Peyer's patch (tissue), 4 donors: Measurements from ENCODE around the gene SORCS1. TPM values are rescaled to one million over a fixed set of nuclear protein-coding genes. Genes with fewer than 3 reads are reported as not detected.

ENCODE experiments used
- DNase-seq, 3 donors: peaks; one replicate each; pipeline ENCODE4 v3.0.0-alpha.2; 2017 to 2019
- H3K27ac ChIP-seq, 4 donors: fragments of 200-600 bp; sonication (generic); one replicate each; pipeline ENCODE4 v1.5.1; 2016 to 2019
- H3K27me3 ChIP-seq, 2 donors: fragments of 200-600 bp; sonication (generic); one replicate each; pipeline ENCODE4 v1.5.1; 2019
- H3K36me3 ChIP-seq, 3 donors: fragments of 200-600 bp; sonication (generic); one replicate each; pipeline ENCODE4 v1.5.1; 2016 to 2019
- H3K4me1 ChIP-seq, 4 donors: fragments of 200-600 bp; sonication (generic); one replicate each; pipeline ENCODE4 v1.5.1; 2016 to 2019
- H3K4me3 ChIP-seq, 4 donors: fragments of 200-600 bp; sonication (generic); 1 replicate in 3 of 4; 2 replicates in 1 of 4; pipeline ENCODE4 v1.5.1; 2016 to 2019; ENCODE audit warnings: mild to moderate bottlenecking in 1 of 4
- H3K9me3 ChIP-seq, 4 donors: fragments of 200-600 bp; sonication (generic); one replicate each; pipeline ENCODE4 v1.5.1; 2016 to 2019; ENCODE audit warnings: mild to moderate bottlenecking in 1 of 4
- POLR2A ChIP-seq, 2 donors: fragments of 450-650 bp; IDR thresholded peaks; one replicate each; pipeline ENCODE4 v1.5.1; 2017; ENCODE audit warnings: antibody characterized with exemption in 2 of 2, mild to moderate bottlenecking in 2 of 2, moderate library complexity in 2 of 2
- total RNA-seq, 4 donors: library from RNA; depleted of rRNA; stranded (reverse); fragments of >200 nt; gene quantifications; one replicate each; pipeline ENCODE4 v1.1.0, GENCODE V29; 2016
- TF ChIP-seq, protein P1 (sequence below), 6 experiments: fragments of 450-650 bp in 4 of 6; fragments of 200-600 bp in 2 of 6; sonication (generic) in 1 of 6; IDR thresholded peaks; one replicate each; pipeline ENCODE4 v1.5.1; 2017 to 2019; ENCODE audit warnings: antibody characterized with exemption in 6 of 6, mild to moderate bottlenecking in 3 of 6, moderate library complexity in 1 of 6

The SORCS1 gene
- total RNA-seq, 4 donors from 2014 or later, result 0.53 to 5.9 (median 2.4) TPM

DNA sequence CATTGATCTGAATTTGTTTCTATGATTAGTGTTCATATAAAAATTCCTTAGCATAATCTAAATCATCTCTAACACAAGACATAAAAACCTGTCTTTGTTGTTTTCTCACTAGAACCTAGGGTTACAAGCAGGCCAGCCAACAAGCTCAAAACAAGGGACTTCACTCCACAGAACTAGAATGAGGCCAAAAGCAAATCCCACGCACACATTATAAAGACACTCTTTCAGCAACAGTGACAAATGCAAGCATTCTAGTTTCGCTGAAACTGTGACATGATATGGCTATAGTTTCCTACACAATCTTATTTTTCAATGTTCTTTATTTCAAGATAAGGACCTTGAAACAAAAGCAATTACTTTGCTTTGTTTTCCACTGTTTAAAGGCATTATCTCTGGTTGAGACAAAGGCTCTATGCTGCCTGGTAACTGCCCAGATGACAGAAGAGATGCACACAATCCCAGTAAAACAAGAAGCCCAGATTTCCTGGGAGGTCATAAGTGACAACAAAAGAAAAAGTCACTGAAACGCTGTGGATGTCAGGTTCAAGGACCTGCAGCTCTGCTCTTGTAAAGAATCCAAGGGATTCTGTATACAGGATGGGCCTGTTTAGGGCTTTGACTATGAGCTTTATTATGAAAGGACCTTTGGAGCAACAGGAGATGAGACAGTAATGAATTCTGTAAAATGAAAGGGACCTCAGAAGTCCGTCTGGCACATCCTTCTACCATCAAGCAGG lies 105.3 kb downstream of the SORCS1 start:
- Histone ChIP-seq H3K4me1 (no peaks in the 10 kb centered on the region), H3K9me3 (no peaks in the 10 kb centered on the region), H3K27me3 (no peaks in the 10 kb centered on the region), H3K36me3 (no peaks in the 10 kb centered on the region), H3K4me3 (no peak overlapping the region), H3K27ac (no peak overlapping the region)
- DNase-seq, result no peak
- TF ChIP-seq, protein P1, sequence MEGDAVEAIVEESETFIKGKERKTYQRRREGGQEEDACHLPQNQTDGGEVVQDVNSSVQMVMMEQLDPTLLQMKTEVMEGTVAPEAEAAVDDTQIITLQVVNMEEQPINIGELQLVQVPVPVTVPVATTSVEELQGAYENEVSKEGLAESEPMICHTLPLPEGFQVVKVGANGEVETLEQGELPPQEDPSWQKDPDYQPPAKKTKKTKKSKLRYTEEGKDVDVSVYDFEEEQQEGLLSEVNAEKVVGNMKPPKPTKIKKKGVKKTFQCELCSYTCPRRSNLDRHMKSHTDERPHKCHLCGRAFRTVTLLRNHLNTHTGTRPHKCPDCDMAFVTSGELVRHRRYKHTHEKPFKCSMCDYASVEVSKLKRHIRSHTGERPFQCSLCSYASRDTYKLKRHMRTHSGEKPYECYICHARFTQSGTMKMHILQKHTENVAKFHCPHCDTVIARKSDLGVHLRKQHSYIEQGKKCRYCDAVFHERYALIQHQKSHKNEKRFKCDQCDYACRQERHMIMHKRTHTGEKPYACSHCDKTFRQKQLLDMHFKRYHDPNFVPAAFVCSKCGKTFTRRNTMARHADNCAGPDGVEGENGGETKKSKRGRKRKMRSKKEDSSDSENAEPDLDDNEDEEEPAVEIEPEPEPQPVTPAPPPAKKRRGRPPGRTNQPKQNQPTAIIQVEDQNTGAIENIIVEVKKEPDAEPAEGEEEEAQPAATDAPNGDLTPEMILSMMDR (IDR thresholded peaks at IDR 0.05), result no peak
- TF ChIP-seq POLR2A (IDR thresholded peaks at IDR 0.05), result no peak

DNA sequence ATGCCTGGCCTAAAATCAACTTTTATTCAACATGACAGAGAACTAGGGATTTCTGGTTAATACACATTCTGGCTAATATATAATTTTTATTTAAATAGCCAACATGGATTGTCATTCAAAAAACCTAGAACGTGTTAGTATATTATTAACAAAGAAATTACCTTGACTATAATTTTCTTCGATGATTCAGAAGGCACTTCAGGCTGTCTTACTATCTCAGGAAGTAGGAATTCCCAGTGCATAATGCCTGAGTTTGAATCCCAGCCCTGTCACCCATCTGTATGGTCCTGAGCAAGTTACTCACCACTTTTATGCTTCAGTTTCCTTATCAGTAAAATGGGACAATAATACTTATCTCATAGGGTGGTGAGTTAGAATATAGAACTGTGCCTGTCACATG lies 106.2 kb downstream of the SORCS1 start:
- DNase-seq, result no peak
- no peak overlapping the region for H3K27ac ChIP-seq
- H3K4me3 ChIP-seq, result no peak overlapping the region
- no peaks in the 10 kb centered on the region for H3K9me3 ChIP-seq
- TF ChIP-seq, protein P1 (IDR thresholded peaks at IDR 0.05), result no peak
- TF ChIP-seq POLR2A (IDR thresholded peaks at IDR 0.05), result no peak
- no peaks in the 10 kb centered on the region for H3K27me3 ChIP-seq
- no peaks in the 10 kb centered on the region for H3K36me3 ChIP-seq
- no peaks in the 10 kb centered on the region for H3K4me1 ChIP-seq

DNA sequence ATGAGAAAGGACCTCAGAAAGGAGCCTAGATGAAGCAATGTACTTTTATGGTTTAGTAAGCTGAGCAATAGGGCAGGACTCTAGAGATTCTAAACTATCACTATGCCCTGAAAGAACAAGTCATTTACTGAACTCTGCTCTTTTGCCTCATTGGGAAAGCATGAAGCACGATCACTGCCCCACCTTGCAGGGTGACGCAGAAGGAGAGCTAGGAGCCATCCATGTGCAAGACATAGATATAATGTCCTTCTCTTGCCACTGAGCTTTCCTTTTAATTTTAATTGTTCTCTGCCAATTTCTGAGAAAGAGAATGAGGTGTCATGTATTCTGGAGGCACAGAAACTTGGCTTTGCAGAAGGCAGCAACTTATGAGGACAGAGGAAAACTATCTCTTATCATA lies 108.3 kb downstream of the SORCS1 start:
- TF ChIP-seq POLR2A (IDR thresholded peaks at IDR 0.05), result no peak
- TF ChIP-seq, protein P1 (IDR thresholded peaks at IDR 0.05), result no peak
- Histone ChIP-seq H3K27ac (no peak overlapping the region), H3K9me3 (no peaks in the 10 kb centered on the region), H3K4me1 (no peaks in the 10 kb centered on the region), H3K27me3 (no peaks in the 10 kb centered on the region), H3K36me3 (no peaks in the 10 kb centered on the region), H3K4me3 (no peak overlapping the region)
- no peak for DNase-seq

DNA sequence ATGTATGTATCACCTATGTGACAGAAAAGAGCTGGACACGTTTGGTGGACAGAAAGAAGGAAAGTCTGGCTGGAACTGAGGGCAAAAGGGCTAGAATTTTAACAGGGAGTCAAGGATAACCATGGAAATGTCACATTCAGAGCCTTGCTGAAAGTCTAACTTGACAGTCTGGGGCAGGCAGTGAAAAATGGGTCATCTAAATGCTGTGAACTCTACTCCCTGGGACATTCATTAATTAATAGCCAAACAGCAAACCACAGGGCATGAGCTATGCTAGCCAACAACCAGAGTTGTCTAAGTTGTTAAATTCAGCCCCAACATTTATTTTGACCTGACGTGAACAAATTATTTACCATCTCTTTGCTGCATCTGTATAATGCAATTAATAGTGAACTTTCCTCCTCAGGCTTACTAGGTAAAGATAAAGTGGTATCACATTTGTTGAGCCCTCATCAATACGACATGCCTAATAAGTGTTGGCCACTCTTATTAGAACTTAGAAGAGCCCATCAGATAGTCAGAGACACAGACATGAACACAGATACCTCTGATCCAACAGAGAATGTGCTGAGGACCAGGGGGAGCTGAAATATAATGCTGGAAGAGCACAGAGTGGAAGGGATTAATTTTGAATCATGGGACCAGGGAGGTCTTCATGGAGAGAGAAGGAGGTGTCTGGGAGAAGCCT lies 109.9 kb downstream of the SORCS1 start:
- Histone ChIP-seq H3K4me1 (no peaks in the 10 kb centered on the region), H3K27me3 (no peaks in the 10 kb centered on the region), H3K27ac (no peak overlapping the region), H3K4me3 (no peak overlapping the region), H3K36me3 (no peaks in the 10 kb centered on the region), H3K9me3 (no peaks in the 10 kb centered on the region)
- no peak for TF ChIP-seq POLR2A (IDR thresholded peaks at IDR 0.05)
- TF ChIP-seq, protein P1 (IDR thresholded peaks at IDR 0.05), result no peak
- DNase-seq, result no peak

DNA sequence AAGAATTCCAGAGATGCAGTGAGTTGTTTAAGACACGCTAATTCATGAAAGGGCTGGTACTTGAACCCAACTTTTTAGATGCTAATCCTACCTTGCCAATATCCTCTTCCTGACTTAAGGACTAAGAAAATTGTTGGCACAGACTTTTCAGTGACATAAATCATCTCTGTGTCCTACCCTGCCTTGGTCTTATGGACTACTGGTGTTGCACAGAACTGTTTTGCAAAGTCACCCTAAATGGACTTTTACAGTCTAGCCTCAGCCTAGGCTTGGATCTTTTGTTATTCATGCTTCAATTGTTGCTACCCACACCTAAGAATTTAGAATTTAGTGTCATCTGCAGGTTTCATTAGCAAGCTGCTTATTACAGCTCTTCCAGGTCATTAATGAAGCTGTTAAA lies 112.7 kb downstream of the SORCS1 start:
- H3K27me3 ChIP-seq, result no peaks in the 10 kb centered on the region
- no peaks in the 10 kb centered on the region for H3K36me3 ChIP-seq
- H3K9me3 ChIP-seq, result no peaks in the 10 kb centered on the region
- H3K27ac ChIP-seq, result no peak overlapping the region
- no peak for TF ChIP-seq POLR2A (IDR thresholded peaks at IDR 0.05)
- TF ChIP-seq, protein P1 (IDR thresholded peaks at IDR 0.05), result no peak
- no peak for DNase-seq
- no peaks in the 10 kb centered on the region for H3K4me1 ChIP-seq
- H3K4me3 ChIP-seq, result no peak overlapping the region
